GM10266 (cell line): ENCODE data around the gene MMP15.
A peak's percentile ranks its signal among the peaks of the same experiment; 100 is the strongest.

Experiments
- DNase-seq: peaks from one replicate; pipeline ENCODE4 v3.0.0; 2012; ENCODE audit errors: extremely low spot score
- CTCF ChIP-seq: IDR thresholded peaks from 2 replicates; pipeline ENCODE4 v1.5.1; 2012; ENCODE audit warnings: mild to moderate bottlenecking, low read depth; ENCODE audit not compliant: control insufficient read depth, insufficient read depth; ENCODE audit errors: missing control alignments

Gene MMP15

GRCh38 chr16:57992084-57992483 lies 33.5 kb upstream of the MMP15 start:
- no peak for DNase-seq
- no peak for TF ChIP-seq CTCF

- no peak for DNase-seq
- TF ChIP-seq CTCF, result no peak
Measured at GRCh38 chr16:57993438-57993837, 32.1 kb upstream of the MMP15 start.

- no peak for DNase-seq
- TF ChIP-seq CTCF, result no peak
Measured at GRCh38 chr16:57993897-57994296, 31.7 kb upstream of the MMP15 start.

- TF ChIP-seq CTCF, result no peak
- DNase-seq, result no peak
Measured at GRCh38 chr16:57994361-57994760, 31.2 kb upstream of the MMP15 start.

- peak; percentile 65 for DNase-seq
- TF ChIP-seq CTCF, result peak; percentile 29
Measured at GRCh38 chr16:57994778-57995177, 30.8 kb upstream of the MMP15 start.

GRCh38 chr16:57995721-57996405 lies 29.7 kb upstream of the MMP15 start:
- no peak for DNase-seq
- no peak for TF ChIP-seq CTCF

- no peak for TF ChIP-seq CTCF
- no peak for DNase-seq
Measured at GRCh38 chr16:57996406-57997175, 29.0 kb upstream of the MMP15 start.
